Right kidney (tissue), 1 donor: ENCODE results near the gene BTBD17.

Experiments
- DNase-seq: peaks from one replicate; pipeline ENCODE4 v3.0.0-alpha.2; 2016

BTBD17 gene

DNA sequence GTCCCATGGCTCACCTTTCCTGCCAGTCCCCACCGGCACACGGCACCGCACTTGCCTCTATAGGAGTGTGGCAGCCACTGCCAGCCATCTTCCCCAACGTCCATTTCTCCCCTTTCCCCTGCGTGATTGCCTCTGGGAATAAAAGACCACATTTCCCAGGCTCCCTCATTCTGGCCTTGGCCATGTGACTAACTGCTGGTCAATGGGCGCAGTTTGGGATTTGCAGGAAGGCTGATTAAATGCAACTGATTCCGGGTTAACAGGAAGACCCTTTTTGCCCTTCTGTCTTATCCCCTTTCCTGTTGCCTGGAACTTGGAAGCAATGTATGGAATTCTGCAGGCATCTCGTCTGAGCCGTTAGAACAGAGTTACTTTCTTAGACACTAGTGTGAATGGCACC is 3.0 kb downstream of the BTBD17 start:
- DNase-seq = no peak

DNA sequence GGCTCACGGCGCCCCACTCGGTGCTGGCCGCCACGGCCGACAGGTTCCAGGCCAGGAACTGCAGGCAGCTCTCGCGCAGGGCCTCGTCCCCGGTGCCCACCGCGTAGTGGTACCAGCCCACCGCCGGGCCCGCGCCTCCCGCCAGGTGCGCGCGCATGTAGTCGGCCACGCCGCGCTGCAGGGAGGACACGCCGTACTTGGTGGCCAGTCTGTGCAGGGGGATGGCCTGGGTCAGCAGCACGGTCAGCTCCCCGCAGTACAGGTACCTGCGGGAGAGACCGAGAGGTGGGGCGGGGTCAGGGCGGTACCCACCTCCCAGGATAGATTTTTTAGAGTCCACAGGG is 4.2 kb downstream of the BTBD17 start:
- DNase-seq = no peak

DNA sequence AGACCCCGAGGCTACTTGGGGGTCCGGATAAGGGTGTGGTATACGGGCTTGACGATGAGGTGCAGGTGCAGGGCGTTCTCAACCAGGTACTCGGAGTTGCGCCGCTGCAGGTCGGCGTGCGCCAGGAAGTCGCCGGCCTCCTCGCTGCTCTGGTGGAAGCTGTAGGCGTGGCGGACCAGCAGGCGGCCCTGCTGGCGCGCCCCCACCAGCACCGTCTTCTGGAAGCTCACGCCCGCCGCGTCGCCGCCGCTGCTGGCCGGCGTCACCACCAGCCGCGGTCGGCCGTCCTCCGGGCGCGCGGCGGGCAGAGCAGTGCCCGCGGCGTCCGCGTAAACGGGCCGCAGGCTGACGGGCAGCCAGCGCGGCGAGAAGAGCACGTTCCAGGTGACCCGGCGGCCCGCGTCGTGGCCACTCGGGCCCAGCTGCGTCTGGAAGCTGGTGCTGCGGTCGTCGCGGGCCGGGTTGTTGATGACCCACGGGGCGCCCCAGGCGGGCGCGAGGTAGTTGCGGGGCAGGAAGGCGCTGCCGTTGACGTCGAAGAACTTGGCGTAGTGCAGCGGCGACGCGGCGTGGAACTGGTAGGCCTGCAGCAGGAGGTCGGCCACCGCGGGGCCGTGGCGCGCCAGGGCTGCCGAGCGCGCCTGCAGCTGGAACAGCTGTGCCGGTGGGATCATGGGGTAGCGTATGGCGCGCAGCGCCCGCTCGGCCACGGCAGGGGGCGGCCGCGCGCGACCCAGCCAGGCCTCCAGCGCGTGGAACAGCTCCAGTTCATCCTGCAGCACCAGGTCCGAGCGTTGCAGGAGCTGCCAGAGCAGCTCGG is 4.8 kb downstream of the BTBD17 start:
- DNase-seq = peak; percentile 78

DNA sequence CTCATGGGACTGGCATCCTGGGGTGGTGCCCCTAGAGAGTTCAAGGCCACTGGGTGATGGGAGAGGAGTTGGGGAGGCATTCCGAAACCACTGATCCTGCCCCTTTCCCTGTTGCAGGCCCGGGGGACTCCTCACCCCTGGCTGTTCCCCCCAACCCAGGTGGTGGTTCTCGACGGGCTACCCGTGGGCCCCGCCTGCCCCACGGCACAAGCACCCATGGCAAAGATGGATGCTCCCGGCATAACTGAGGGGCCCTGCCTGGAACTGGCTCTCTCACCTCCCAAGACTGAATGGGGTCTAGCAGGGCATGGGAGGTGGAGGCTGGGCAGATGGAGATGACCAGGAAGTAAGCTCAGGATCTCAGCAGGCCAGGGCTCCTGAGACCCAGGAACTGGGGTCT is 6.6 kb downstream of the BTBD17 start:
- DNase-seq = no peak

DNA sequence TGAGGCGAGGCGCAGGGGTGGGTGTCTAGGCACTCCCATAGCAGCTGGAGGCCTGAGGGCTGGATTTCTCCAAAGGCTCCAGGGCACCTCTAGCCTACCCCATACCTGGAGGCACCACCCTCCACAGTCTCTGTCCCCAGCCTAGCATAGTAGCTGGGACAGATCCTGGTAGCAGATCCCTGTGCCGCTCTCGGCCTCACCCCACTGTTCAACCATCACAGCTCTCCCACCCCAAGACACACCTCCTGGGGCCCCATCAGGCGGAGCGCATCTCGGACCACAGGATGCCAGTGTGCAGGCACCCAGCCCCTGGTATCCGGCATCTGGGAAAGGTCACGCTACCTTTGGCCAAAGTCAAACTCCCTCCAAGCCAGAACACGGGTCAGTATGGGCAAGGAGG is 7.1 kb downstream of the BTBD17 start:
- no peak for DNase-seq

DNA sequence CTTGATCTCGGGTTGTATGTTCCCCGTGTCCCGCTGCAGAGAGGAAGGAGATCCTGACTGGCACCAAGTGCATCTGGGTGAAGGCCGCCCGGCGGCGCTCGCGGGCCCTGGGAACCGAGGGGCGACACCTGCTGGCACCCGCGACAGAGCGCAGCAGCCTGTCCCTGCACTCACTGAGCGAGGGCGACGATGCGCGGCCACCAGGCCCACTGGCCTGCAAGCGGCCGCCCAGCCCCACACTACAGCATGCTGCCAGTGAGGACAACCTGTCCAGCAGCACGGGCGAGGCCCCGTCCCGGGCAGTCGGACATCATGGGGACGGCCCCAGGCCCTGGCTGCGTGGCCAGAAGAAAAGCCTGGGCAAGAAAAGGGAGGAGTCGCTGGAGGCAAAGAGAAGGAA is 7.5 kb downstream of the BTBD17 start:
- no peak for DNase-seq

DNA sequence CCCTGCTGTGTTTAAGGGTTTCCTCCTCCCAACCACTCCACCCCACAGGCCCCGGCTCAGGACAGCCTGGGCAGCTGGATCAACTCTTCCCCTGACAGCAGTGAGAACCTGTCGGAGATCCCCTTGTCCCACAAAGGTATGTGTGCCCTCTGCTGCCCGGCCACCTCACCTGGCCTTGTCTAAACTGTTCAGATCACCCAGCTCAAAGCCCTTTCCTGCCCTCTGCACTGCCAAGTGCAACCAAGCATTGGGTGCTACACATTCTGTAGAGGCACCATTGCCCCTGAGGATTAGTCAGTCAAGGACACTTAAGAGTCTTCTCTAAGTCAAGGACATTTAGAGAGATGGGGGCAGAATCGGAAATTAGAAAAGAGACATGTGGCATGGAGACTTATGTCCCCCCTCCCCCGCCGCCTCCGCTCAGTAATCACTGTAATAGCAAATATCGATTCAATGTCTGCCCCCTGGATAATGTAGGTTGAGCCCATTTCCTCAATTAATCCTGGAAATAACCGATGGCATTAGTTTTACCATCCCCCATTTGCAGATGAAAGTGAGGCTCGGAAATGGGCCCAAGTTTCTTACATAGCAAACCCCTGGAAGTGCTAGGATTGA is 8.1 kb downstream of the BTBD17 start:
- DNase-seq = no peak

DNA sequence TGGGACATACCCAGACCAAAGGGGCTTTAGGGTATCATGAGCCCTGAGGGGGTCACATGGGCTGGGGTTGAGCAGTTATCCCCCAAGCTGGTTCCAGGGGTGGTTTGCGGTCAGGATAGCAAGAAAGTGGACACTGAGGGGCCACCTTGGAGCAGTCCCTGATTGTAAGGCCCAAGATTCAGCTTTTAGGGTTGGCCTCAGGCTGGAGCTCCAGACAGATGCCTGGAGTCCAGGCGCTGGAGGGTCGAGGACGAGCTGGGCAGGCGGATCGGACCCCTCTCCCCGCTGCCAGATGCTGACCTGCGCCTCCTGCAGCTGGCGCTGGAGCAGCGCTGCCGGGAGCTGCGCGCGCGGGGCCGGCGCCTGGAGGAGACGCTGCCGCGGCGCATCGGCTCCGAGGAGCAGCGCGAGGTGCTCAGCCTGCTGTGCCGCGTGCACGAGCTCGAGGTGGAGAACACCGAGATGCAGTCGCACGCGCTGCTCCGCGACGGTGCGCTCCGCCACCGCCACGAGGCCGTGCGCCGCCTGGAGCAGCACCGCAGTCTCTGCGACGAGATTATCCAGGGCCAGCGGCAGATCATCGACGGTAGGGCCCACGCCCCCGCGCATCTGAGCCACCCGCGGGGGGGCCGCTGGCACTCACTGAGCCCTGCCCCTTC is 10.0 kb downstream of the BTBD17 start:
- no peak for DNase-seq

DNA sequence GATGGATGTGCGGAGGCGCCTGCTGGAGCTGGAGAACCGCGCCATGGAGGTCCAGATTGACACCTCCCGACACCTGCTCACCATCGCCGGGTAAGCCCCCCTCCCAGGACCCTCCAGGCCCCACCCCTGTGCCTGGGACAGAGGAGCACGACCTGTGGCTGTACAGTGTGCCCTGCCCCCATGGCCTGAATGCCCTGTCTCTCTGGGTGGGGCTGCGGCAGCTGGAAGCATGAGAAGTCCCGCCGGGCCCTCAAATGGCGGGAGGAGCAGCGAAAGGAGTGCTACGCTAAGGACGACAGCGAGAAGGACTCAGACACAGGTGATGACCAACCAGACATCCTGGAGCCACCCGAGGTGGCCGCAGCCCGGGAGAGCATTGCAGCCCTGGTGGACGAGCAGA is 11.2 kb downstream of the BTBD17 start:
- no peak for DNase-seq

DNA sequence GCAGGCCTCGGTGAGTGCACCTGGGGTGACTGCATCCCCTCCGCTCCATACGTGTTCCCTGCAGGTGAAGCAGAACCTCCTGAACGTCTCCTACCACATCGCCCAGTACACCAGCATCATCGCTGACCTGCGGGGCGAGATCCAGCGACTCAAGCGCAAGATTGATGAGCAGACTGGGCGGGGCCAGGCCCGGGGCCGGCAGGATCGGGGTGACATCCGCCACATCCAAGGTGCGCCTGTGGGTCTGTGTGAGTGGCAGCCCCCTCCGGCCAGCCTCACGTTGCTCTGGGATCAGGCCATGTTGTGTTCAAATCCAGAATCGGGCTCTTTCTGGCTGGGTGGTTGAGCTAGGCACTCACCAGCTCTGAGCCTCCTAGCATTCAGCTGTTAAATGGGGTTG is 12.5 kb downstream of the BTBD17 start:
- DNase-seq = no peak

DNA sequence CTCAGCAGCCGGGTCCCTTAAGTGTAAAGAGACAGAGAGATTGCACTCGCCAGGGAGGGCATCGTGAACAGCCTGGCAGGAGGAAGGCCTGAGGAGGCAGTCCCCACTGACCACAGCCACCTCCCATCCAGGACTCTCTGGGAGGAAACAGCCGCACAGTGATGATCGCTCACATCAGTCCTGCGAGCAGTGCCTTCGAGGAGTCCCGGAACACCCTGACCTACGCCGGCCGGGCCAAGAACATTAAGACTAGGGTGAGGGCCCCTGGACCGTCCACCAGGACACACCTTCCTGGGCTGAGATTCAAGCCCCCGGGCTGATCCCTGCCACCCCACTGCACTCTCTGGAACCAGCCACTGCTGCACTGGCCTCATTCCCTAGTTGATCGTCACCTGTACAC is 14.0 kb downstream of the BTBD17 start:
- no peak for DNase-seq

DNA sequence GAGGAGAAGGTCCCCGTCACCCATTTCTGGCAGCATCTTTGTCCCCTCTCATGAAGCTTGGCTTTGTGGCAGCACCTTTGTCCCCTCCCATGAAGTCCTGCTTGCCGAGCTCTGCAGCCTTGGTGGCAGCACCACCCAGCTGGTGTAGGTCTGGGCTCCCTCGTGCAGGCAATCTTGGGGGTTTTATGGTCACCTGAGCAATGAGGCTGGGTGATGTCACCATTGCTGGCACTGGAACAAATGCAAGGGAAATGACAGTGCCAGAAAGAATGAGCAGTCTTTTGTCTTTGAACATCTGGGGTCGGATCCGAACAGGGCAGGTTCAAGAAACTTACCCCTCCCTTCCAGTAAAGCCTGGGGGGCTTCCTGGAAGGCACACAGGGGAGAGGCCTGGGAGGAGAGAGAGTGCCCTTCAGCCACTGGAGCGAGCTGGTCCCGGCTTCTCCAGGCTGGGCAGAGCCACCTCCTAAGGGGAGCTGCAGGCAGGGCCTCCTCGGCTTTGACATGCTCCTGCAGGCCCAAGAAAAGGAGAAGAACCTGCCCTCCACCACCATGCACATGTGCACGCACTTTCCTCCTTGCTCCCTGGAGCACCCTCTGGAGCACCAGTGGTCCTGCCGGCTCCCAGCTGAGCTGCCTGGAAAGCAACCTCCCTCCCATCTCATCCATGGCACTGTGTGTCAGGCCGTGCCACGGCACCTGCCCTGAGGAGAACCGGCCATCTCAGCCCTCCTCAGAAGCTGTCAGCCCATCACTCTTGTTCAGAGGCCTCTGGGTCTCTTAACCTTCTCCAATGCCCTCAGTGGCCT is 16.0 kb downstream of the BTBD17 start:
- no peak for DNase-seq

DNA sequence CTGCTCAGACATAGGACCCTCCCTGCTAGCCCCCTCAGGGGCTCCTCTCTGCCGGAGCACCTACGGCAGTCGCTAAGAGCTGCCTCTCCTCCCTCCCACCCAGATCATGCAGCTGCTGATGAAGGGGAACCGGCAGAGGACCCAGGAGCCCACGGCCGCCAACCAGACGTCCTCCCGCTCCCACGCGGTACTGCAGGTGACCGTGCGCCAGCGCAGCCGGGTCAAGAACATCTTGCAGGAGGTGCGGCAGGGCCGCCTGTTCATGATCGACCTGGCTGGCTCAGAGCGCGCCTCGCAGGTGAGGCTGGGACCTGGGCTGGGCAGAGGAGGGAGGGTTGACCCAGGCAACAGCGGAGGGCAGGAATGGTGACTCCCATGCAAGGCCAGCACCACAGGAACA is 17.0 kb downstream of the BTBD17 start:
- DNase-seq = no peak

DNA sequence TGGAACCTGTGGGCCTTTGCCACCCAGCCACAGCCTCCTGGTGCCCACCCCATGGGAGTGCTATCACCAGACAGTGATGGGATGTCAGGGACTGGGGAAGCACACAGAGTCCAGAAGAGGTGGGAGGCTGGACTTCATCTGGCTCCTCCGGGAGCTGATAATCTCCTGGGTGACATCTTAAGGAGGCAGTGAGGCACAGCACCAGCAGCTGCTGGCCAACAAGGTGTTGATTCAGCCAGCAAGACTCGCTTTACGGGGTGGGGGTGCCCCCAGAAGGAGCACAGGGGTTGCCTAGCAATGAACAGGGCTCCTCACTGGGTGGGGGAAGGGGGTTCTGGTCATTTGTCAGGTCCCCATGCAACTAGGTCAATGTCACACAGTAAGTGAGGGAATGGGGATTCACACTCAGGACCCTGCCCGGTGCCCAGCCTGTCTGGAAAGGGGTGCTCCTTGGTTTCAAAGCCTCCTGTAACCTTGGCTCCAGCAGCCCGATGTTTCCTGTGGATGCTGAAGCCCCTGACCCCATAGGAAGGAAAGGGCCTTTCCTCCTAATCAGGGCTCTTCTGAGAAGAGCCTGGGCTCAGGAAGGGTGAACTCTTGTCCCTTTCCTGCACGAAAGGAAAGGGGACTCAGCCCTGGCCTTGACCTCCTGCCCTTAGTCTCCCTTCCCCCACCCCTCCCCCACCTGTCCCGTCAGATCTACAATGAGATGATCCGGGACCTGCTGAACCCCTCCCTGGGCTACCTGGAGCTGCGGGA is 18.0 kb downstream of the BTBD17 start:
- no peak for DNase-seq

DNA sequence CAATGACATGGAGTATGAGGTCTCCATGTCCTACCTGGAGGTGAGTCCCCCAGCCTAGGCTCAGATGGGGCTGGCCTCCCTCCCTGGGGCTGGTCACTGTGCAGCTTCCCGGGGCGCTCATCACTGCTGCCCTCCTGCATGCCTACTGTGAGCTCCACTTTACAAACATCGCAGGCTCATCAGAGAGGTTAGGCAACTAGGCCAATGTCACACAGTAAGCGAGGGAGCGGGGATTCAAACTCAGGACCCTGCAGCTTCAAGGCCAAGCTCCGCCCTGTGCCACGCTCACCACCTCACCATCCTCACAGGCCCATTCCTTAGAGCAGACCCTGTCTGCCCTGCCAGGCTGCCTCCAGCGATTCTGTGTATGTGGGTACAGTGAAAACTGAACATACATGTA is 18.5 kb downstream of the BTBD17 start:
- DNase-seq = no peak

DNA sequence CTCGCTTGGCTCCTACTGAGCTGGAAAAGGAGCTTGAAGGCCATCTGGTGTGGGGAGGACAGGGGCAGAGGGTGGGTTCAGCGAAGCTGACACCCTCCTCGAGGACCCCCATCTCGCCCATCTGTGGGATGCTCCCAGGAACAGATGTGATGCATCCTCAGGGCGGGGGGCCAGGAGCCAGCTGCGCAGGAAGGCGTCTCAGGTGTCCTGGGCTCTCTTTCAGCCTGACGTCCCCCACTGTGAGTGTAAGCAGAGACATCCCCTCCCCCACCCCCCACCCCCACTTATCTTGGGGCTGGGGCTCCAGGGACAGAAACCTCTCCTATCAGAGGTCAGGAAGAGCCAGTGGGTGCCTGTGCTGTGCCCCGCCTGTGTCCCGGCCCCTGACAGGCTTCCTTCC is 19.4 kb downstream of the BTBD17 start:
- no peak for DNase-seq

DNA sequence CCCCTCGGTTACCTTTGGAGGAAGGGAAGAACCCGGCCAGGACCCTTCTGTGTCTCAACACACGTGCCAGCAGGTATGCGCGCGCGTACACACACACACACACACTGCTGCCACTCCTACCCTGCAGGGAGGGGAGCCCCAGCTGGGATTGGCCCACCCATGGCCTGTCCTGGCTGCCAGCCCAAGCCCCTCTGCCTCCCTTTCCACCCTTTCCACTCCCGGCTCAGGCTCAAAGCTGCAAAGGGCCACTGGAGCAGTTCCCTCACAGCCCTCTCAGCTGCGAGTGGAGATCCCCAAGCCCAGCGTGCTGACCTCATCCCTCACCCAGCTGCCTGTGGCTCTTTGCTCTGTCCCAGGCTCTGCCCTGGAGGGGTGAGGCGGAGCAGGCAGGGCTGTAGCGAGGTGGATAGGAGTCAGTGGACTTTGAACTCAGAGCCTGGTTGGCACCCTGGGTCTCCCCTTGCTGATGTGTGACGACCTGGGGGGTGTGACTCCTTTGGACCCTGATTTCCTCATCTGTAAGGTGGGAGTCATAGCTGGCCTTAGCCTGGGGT is 21.1 kb downstream of the BTBD17 start:
- peak; percentile 27 for DNase-seq

DNA sequence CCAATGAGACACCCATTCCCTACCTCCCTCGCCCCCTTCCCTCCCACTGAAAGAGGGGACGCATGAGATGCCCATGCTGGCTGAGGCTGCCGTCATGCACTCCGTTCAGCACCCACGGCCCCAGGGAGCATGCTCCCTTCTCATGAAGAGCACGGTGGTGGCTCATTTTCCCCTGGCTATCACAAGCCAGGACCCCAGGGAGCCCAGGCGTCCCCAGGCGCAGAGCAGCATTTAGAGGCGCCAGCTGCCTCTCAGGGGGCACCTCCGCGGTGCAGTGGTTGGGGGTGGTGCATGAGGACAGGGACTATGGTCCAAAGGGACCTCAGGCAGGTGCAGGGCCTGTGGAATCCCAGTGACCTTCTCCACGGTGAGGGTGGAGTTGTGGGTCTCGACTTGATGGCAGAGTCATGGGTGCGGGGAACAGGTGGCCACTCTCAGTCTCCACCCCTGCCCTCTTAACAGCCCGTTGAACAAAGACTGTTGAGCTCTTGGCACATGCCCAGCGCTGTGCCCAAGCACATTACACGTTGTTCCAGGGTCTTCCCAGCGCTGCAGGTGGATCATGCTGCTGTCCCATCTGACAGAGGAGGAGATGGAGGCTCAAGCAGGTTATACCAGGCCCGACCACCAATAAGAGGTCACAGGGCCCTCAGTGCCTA is 22.0 kb downstream of the BTBD17 start:
- DNase-seq = no peak

DNA sequence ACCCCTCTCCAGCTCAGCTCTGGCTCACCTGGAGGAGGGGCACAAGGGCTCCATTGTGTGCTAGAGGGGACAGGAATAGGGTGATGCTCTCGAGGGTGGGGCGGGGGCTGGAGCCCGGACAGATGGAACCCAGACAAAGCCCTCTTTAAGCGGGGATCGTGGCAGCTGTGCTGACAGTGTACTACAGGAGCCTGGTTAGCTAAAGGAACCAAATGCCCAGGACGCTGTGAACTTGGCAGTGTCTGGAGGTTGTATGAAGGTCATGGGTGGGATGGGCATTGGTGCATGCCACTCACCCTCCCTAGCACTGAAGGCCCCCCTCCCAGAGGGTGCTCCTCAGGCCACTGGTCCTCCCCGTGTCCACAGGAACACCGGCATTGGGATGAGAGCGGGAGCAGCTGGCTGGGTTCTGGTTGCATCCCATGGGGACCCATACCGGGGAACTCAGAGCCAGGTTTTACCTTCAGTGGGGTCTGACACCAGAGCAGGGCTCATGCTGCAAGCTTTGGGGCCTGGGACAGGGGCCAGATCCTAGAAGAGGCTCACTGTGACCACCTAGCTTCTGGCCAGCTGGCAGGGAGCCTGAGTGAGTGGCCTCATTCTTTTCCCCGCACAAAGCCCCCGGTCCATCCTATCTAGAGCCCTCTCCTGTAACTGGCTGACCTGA is 23.7 kb downstream of the BTBD17 start:
- DNase-seq = no peak

DNA sequence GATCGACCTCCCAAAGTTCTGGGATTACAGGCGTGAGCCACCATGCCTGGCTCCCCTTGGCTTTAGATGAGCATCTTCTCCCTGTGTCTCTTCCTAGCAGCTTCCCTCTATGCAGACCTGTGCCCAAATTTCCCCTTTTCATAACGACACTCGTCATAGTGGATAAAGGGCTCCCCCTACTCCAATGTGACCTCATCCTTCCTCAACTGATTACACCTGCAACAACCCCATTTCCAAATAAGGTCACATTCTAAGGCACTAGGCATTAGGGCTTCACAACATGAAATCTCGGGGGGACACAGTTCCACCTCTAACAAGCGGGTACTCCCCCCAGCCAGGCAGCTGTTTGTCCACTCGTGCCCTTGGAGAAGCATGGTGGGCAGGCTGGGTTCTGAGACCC is 25.4 kb downstream of the BTBD17 start:
- no peak for DNase-seq

DNA sequence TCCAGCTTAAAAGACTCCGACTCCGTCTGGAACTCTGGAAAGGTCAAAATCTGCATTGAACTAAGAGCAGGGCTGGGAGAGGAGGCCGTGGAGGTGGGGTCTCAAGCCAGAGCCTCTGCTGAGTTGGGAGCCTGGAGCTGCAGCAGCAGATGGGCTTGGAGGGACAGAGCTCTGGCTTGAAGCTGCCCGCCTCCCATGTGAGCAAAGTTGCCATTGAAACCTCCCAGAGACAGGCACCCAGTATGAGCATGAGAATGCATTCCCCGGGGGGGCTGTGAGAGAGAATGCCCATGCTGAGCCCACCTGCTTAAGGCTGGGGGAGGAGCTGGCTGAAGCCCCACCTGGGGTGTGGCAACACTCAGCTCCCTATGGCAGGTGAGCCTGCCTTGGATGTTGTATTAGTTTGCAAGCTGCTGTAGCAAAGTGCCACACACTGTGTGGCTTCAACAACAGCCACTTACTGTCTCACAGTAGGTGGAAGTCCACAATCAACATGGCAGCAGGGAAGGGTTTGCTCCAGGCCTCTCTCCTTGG is 26.1 kb downstream of the BTBD17 start:
- no peak for DNase-seq
